HEK293T (cell line): Measurements from ENCODE around the gene PRAMEF12.

Experiments
- ARNT ChIP-seq: fragments of 450-650 bp; IDR thresholded peaks from 2 replicates; pipeline ENCODE4 v1.6.1; 2017; ENCODE audit warnings: mild to moderate bottlenecking
- BHLHE40 ChIP-seq: fragments of 450-650 bp; IDR thresholded peaks from 2 replicates; pipeline ENCODE4 v1.6.1; 2016; ENCODE audit warnings: mild to moderate bottlenecking, moderate library complexity, borderline replicate concordance
- ELF4 ChIP-seq: fragments of 450-650 bp; IDR thresholded peaks from 2 replicates; pipeline ENCODE4 v1.6.1; 2017; ENCODE audit warnings: antibody characterized with exemption
- FOXA1 ChIP-seq: fragments of 450-650 bp; IDR thresholded peaks from 2 replicates; pipeline ENCODE4 v1.6.1; 2016; ENCODE audit warnings: mild to moderate bottlenecking
- FOXK2 ChIP-seq: fragments of 450-650 bp; IDR thresholded peaks from 2 replicates; pipeline ENCODE4 v1.6.1; 2016; ENCODE audit warnings: mild to moderate bottlenecking
- FOXM1 ChIP-seq: fragments of 450-650 bp; IDR thresholded peaks from 2 replicates; pipeline ENCODE4 v1.6.1; 2017; ENCODE audit warnings: mild to moderate bottlenecking, borderline replicate concordance
- HDGF ChIP-seq: fragments of 450-650 bp; IDR thresholded peaks from 2 replicates; pipeline ENCODE4 v1.6.1; 2017; ENCODE audit warnings: antibody characterized with exemption, borderline replicate concordance
- L3MBTL2 ChIP-seq: fragments of 450-650 bp; conservative IDR thresholded peaks from 2 replicates; pipeline ENCODE4 v1.6.1; 2016; ENCODE audit warnings: mild to moderate bottlenecking
- LEF1 ChIP-seq: fragments of 450-650 bp; IDR thresholded peaks from 2 replicates; pipeline ENCODE4 v1.6.1; 2017; ENCODE audit warnings: mild to moderate bottlenecking, borderline replicate concordance
- NFRKB ChIP-seq: fragments of 450-650 bp; IDR thresholded peaks from 2 replicates; pipeline ENCODE4 v1.6.1; 2016; ENCODE audit warnings: mild to moderate bottlenecking, moderate library complexity
- PKNOX1 ChIP-seq: fragments of 450-650 bp; IDR thresholded peaks from 2 replicates; pipeline ENCODE4 v1.6.1; 2016
- SP1 ChIP-seq: fragments of 450-650 bp; IDR thresholded peaks from 2 replicates; pipeline ENCODE4 v1.6.1; 2017
- SUZ12 ChIP-seq: fragments of 450-650 bp; IDR thresholded peaks from 2 replicates; pipeline ENCODE4 v1.6.1; 2016; ENCODE audit warnings: mild to moderate bottlenecking
- ZNF384 ChIP-seq: fragments of 450-650 bp; IDR thresholded peaks from 2 replicates; pipeline ENCODE4 v1.6.1; 2016

DNA sequence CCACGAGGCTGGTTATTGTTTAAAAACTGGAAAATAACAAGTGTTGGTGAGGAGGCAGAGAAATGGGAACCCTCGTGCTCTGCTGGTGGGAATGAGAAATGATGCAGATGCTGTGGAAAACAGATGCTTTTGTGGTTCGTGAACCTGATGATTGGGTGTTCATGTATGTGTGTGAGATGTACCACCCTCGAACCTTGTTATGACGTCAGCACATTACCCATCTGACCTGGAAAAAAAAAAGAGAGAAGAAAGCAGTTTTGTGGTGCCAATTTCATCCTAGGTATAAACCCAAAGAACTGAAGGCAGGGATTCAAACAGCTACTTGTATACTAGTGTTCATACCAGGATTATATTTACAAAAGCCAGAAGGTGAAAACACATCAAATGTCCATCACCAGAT is 33.9 kb upstream of the PRAMEF12 start:
- TF ChIP-seq HDGF (no peak), LEF1 (no peak), ARNT (no peak), SP1 (no peak), SUZ12 (no peak), FOXK2 (no peak), ZNF384 (no peak), FOXM1 (no peak), FOXA1 (no peak), BHLHE40 (no peak), L3MBTL2 (no peak), ELF4 (no peak), NFRKB (no peak), PKNOX1 (no peak)
